ENCODE data around the gene GLT8D2.

The GLT8D2 gene

DNA sequence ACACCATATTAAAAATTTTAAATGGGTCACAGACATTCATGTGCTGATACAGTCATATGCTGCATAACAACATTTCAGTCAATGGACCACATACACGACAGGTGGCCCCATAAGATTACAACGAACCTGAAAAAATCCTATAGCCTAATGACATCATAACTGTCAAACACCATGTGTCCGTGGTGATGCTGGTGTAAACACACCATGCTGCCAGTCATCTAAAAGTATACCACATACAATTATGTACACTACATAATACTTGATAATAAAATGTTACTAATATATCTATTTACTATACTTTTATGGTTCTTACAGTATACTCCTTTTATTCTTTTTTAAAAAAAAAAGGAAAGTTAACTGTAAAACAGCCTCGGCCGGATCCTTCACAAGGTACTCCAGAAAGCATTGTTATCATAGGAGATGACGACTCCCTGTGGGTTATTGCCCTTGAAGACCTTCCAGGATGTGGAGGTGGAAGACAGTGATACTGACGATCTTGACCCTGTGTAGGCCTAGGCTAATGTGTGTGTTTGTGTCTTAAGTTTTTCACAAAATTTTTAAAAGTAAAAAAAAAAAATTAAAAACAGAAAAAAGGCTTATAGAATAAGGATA lies 89.3 kb downstream of the GLT8D2 start:
- TF ChIP-seq, protein P1, sequence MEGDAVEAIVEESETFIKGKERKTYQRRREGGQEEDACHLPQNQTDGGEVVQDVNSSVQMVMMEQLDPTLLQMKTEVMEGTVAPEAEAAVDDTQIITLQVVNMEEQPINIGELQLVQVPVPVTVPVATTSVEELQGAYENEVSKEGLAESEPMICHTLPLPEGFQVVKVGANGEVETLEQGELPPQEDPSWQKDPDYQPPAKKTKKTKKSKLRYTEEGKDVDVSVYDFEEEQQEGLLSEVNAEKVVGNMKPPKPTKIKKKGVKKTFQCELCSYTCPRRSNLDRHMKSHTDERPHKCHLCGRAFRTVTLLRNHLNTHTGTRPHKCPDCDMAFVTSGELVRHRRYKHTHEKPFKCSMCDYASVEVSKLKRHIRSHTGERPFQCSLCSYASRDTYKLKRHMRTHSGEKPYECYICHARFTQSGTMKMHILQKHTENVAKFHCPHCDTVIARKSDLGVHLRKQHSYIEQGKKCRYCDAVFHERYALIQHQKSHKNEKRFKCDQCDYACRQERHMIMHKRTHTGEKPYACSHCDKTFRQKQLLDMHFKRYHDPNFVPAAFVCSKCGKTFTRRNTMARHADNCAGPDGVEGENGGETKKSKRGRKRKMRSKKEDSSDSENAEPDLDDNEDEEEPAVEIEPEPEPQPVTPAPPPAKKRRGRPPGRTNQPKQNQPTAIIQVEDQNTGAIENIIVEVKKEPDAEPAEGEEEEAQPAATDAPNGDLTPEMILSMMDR (IDR thresholded peaks at IDR 0.05; ENCODE audit: low read depth, low read length, missing control alignments) = no peak
- no peak for DNase-seq (ENCODE audit: extremely low read depth, low read depth)
- H3K4me3 ChIP-seq (replicated peaks; ENCODE audit: low read depth, low read length) = no peak overlapping the region

- H3K4me3 ChIP-seq (replicated peaks; ENCODE audit: low read depth, low read length) = no peak overlapping the region
- no peak for DNase-seq (ENCODE audit: extremely low read depth, low read depth)
Observed at GRCh38 chr12:103958621-103959020, 91.4 kb downstream of the GLT8D2 start.

DNA sequence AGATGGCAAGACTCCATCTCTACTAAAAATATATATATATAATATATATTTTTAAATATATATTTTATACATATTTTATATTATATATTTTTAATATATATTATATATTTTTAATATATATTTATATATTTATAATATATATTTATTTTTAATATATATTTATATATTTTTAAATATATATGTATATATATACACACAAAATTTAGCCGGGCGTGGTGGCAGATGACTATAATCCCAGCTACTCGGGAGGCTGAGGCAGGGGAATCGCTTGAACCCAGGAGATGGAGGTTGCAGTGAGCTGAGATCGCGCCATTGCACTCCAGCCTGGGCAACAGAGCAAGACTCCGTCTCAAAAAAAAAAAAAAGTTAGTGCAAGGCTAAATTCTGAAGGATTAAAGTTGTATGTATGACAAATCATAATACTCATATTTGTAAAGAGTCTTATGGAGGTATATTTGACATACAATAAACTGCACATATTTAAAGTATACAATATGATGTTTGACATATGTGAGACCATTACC lies 92.1 kb downstream of the GLT8D2 start:
- H3K4me3 ChIP-seq (replicated peaks; ENCODE audit: low read depth, low read length) = peak overlapping the region; percentile 97
- no peak for DNase-seq (ENCODE audit: extremely low read depth, low read depth)
- TF ChIP-seq, protein P1 (IDR thresholded peaks at IDR 0.05; ENCODE audit: low read depth, low read length, missing control alignments) = no peak

More at GRCh38 chr12:103958621-103959020, 91.4 kb downstream of the GLT8D2 start:
- TF ChIP-seq, protein P1 (IDR thresholded peaks at IDR 0.05; ENCODE audit: low read depth, low read length, missing control alignments) = no peak

DNA sequence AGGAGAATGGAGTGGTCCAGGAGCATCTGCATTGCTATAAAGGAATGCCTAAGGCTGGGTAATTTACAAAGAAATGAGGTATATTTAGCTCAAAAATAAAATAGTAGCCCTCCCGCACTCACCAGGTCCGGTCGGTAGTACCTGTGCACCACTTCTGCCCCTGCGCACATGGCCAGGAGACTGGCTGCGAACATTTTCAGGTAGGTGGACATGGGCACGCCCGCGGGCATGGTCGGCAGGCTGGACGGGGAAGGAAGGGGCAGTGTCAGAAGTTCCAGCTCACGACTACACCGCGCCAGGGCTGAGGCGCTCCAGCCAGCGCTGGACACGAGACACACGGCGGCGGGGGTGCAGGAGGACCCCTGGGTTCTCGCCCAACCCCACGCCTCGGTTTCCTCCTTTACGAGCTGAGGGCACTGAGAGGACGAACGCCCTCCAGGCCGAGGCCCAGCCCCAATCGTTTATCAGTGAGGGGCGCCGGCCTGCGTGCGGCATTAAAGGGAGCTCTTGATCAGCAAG lies 93.4 kb downstream of the GLT8D2 start:
- TF ChIP-seq, protein P1 (IDR thresholded peaks at IDR 0.05; ENCODE audit: low read depth, low read length, missing control alignments) = no peak
- peak overlapping the region; percentile 97 for H3K4me3 ChIP-seq (replicated peaks; ENCODE audit: low read depth, low read length)
- no peak for DNase-seq (ENCODE audit: extremely low read depth, low read depth)

- TF ChIP-seq, protein P1 (IDR thresholded peaks at IDR 0.05; ENCODE audit: low read depth, low read length, missing control alignments) = no peak
- peak overlapping the region; percentile 97 for H3K4me3 ChIP-seq (replicated peaks; ENCODE audit: low read depth, low read length)
- DNase-seq (ENCODE audit: extremely low read depth, low read depth) = no peak
Observed at GRCh38 chr12:103955811-103956508, 94.0 kb downstream of the GLT8D2 start.

- no peak overlapping the region for H3K4me3 ChIP-seq (replicated peaks; ENCODE audit: low read depth, low read length)
- TF ChIP-seq, protein P1 (IDR thresholded peaks at IDR 0.05; ENCODE audit: low read depth, low read length, missing control alignments) = no peak
- no peak for DNase-seq (ENCODE audit: extremely low read depth, low read depth)
Observed at GRCh38 chr12:103952497-103952896, 97.5 kb downstream of the GLT8D2 start.
